Endothelial cell of umbilical vein (primary cell): Measurements from ENCODE around the gene ACTN3. TPM values are rescaled to one million over a fixed set of nuclear protein-coding genes. Genes with fewer than 3 reads are reported as not detected.

Experiments
- BruUV-seq: library from RNA; stranded (reverse); fragments of 400-500 nt; replicated peaks from 2 replicates; lab custom pipeline; 2021; lab: Mats Ljungman, UMichigan
- CTCF ChIA-PET: fragments of 300-600, 350-600 bp; sonication (Branson Sonifier 250); formaldehyde crosslinking; loops from one replicate; lab custom pipeline; 2021; ENCODE audit warnings: antibody characterized with exemption, inconsistent platforms; lab: Charles Lee
- POLR2A ChIA-PET: fragments of 300-600, 350-600 bp; sonication (Branson Sonifier 250); formaldehyde crosslinking; loops from one replicate; lab custom pipeline; 2021; ENCODE audit warnings: antibody characterized with exemption, inconsistent platforms; lab: Charles Lee
- DNase-seq: peaks from one replicate; pipeline ENCODE4 v3.0.0-alpha.2; 2011; ENCODE audit warnings: low read depth, low spot score
- FAIRE-seq: peaks from 2 replicates; lab custom pipeline; 2011; peaks lifted over from hg19 to GRCh38; lab: Jason Lieb, UNC
- H2AFZ ChIP-seq: 2 replicates; pipeline ENCODE4 v1.6.0; 2012; ENCODE audit warnings: low read depth, low read length, control low read depth, inconsistent platforms
- H3K27ac ChIP-seq: 2 replicates; pipeline ENCODE4 v1.5.1; 2011; ENCODE audit warnings: low read depth, mild to moderate bottlenecking, control low read depth, low read length, moderate library complexity; ENCODE audit not compliant: insufficient read depth
- H3K27me3 ChIP-seq, 2 experiments: 2 replicates each; pipeline versions ENCODE4 v1.6.0 to v1.6.1; 2011; ENCODE audit warnings: low read length in 2 of 2, mixed read lengths in 1 of 2; ENCODE audit not compliant: control insufficient read depth in 2 of 2, insufficient read depth in 2 of 2
- H3K36me3 ChIP-seq, 2 experiments: 2 replicates in 1 of 2; 3 replicates in 1 of 2; pipeline ENCODE4 v1.5.1; 2011; ENCODE audit warnings: low read length in 2 of 2, mild to moderate bottlenecking in 1 of 2, moderate library complexity in 1 of 2; ENCODE audit not compliant: control insufficient read depth in 2 of 2, insufficient read depth in 2 of 2; ENCODE audit errors: extremely low read depth in 1 of 2
- H3K4me1 ChIP-seq: 3 replicates; pipeline ENCODE4 v1.5.1; 2011; ENCODE audit warnings: mild to moderate bottlenecking, low read length; ENCODE audit not compliant: control insufficient read depth, insufficient read depth; ENCODE audit errors: extremely low read depth
- H3K4me2 ChIP-seq: 2 replicates; pipeline ENCODE4 v1.6.1; 2011; ENCODE audit warnings: low read length, control low read depth, mixed read lengths; ENCODE audit not compliant: insufficient read depth
- H3K4me3 ChIP-seq, 3 experiments: fragments of 200-600 bp in 1 of 3; sonication (generic), shearing (Covaris generic) in 1 of 3; replicated peaks in 1 of 3; 2 replicates each; pipeline ENCODE4 v1.5.1; 2011 to 2016; ENCODE audit warnings: control low read depth in 3 of 3, low read length in 3 of 3, mild to moderate bottlenecking in 2 of 3, inconsistent platforms in 1 of 3, low read depth in 1 of 3, moderate library complexity in 1 of 3; ENCODE audit not compliant: insufficient read depth in 1 of 3
- H3K79me2 ChIP-seq: 2 replicates; pipeline ENCODE4 v1.6.0; 2012; ENCODE audit warnings: low read length, inconsistent platforms; ENCODE audit not compliant: control insufficient read depth, insufficient read depth
- H3K9ac ChIP-seq: replicated peaks from 2 replicates; pipeline ENCODE3; 2011; ENCODE audit warnings: low read length, control low read depth; ENCODE audit not compliant: insufficient read depth; ENCODE audit errors: extremely low read depth
- H3K9me1 ChIP-seq: replicated peaks from 3 replicates; pipeline ENCODE4 v1.6.0; 2011; ENCODE audit warnings: mild to moderate bottlenecking, low read length; ENCODE audit not compliant: control insufficient read depth, insufficient read depth; ENCODE audit errors: extremely low read depth
- H3K9me3 ChIP-seq: replicated peaks from 2 replicates; pipeline ENCODE4 v1.5.1; 2012; ENCODE audit warnings: low read length, inconsistent platforms; ENCODE audit not compliant: control insufficient read depth, insufficient read depth
- H4K20me1 ChIP-seq: replicated peaks from 2 replicates; pipeline ENCODE3; 2011; ENCODE audit warnings: mild to moderate bottlenecking, low read length; ENCODE audit not compliant: control insufficient read depth, insufficient read depth; ENCODE audit errors: extremely low read depth
- CTCF ChIP-seq, 2 donors: IDR thresholded peaks; 1 replicate in 1 of 2; 2 replicates in 1 of 2; pipeline ENCODE4 v1.5.1; 2011; ENCODE audit warnings: low read length in 2 of 2, mild to moderate bottlenecking in 2 of 2, moderate library complexity in 2 of 2, control low read depth in 1 of 2, inconsistent platforms in 1 of 2, low read depth in 1 of 2; ENCODE audit not compliant: insufficient read depth in 1 of 2; ENCODE audit errors: extremely low read depth in 1 of 2
- GATA2 ChIP-seq: IDR thresholded peaks from 2 replicates; pipeline ENCODE4 v1.7.0; 2011; ENCODE audit warnings: low read depth, mild to moderate bottlenecking, moderate library complexity, mixed read lengths, low read length; ENCODE audit not compliant: insufficient read length, insufficient read depth
- JUN ChIP-seq: IDR thresholded peaks from 2 replicates; pipeline ENCODE4 v1.6.1; 2011; ENCODE audit warnings: borderline replicate concordance, low read depth; ENCODE audit not compliant: insufficient read length, insufficient read depth
- POLR2A ChIP-seq: IDR thresholded peaks from 2 replicates; pipeline ENCODE4 v1.6.1; 2012; ENCODE audit warnings: low read depth, mild to moderate bottlenecking, control low read depth, low read length
- POLR2AphosphoS5 ChIP-seq: IDR thresholded peaks from 2 replicates; pipeline ENCODE4 v1.6.1; 2012; ENCODE audit warnings: low read depth, mild to moderate bottlenecking, control low read depth, low read length, moderate library complexity; ENCODE audit not compliant: insufficient read depth
- dilution Hi-C: fragments of 300-500 bp; cut with MboI; formaldehyde crosslinking; loops from one replicate; pipeline ENCODE4 v1.15.0; 2019; ENCODE audit warnings: low sequenced_read_pairs; ENCODE audit not compliant: extremely low pct_ligation_motif_present
- intact Hi-C: fragments of 100-400 bp; cut with micrococcal nuclease; formaldehyde crosslinking; loops from one replicate; pipeline ENCODE4 v1.10.0; 2022
- polyA plus RNA-seq, 4 experiments: library from polyadenylated mRNA; depleted of rRNA in 3 of 4; stranded (reverse) in 3 of 4; unstranded in 1 of 4; fragments of >200 nt; gene quantifications; 2 replicates each; pipeline versions ENCODE4 v1.2.1 to v1.2.3, GENCODE V29; 2011 to 2012; ENCODE audit warnings: missing spikeins in 1 of 4
- total RNA-seq: library from RNA; stranded (reverse); gene quantifications from 2 replicates; pipeline ENCODE4 v1.2.3, GENCODE V29; 2021

Gene ACTN3
- total and polyA plus RNA-seq, 2 donors (not counting 3 experiments of a cell fraction or from before 2014, with no cell fraction given): 0.17 to 0.18 TPM

- TF ChIP-seq GATA2: no peak
- TF ChIP-seq POLR2A: no peak
- no peak for TF ChIP-seq POLR2AphosphoS5
- no peak for TF ChIP-seq CTCF (IDR thresholded peaks at IDR 0.05; ENCODE audit: extremely low read depth in 1 of 2, insufficient read depth in 1 of 2, low read depth in 1 of 2, low read length in 2 of 2)
- H3K36me3 ChIP-seq: peaks cover 2 to 17% of the 10 kb centered on the region in 2 experiments
- H3K79me2 ChIP-seq: no peaks in the 10 kb centered on the region
- no peaks in the 10 kb centered on the region for H3K27me3 ChIP-seq
- no peak overlapping the region for H3K27ac ChIP-seq
- DNase-seq (no peak), FAIRE-seq (no peak)
- no peaks in the 10 kb centered on the region for H4K20me1 ChIP-seq
- no peak overlapping the region for H2AFZ ChIP-seq
- no peak overlapping the region for H3K4me2 ChIP-seq
- intact Hi-C loops (no loop called here), dilution Hi-C loops (no loop called here)
- H3K4me3 ChIP-seq: no peak overlapping the region
- no TSS peak for BruUV-seq
- H3K9me3 ChIP-seq: no peaks in the 10 kb centered on the region
- no peaks in the 10 kb centered on the region for H3K4me1 ChIP-seq
- no peak overlapping the region for H3K9ac ChIP-seq
- POLR2A ChIA-PET: no interaction called here
- no peaks in the 10 kb centered on the region for H3K9me1 ChIP-seq
- CTCF ChIA-PET: interaction anchor here (2.5 kb wide), 1 partner anchor 23 kb away, joined by 5 read pairs; no protein-coding TSS in a partner anchor
Measured at GRCh38 chr11:66600631-66601233, 54.0 kb downstream of the ACTN3 start.

GRCh38 chr11:66603072-66603471 is 56.4 kb downstream of the ACTN3 start:
- CTCF ChIA-PET: interaction anchor here (2.5 kb wide), 1 partner anchor 25 kb away, joined by 5 read pairs; no protein-coding TSS in a partner anchor

More at GRCh38 chr11:66603072-66603471, 56.4 kb downstream of the ACTN3 start:
- POLR2A ChIA-PET: interaction anchor here (1.3 kb wide), 1 partner anchor 14 kb away, joined by 3 read pairs; the partner anchor contains the start of gene RBM14
- Histone ChIP-seq H3K27ac (no peak overlapping the region), H3K4me3 (no peak overlapping the region), H3K4me2 (no peak overlapping the region), H2AFZ (no peak overlapping the region), H3K79me2 (no peaks in the 10 kb centered on the region), H3K27me3 (no peaks in the 10 kb centered on the region), H3K9me3 (no peaks in the 10 kb centered on the region), H3K4me1 (no peaks in the 10 kb centered on the region), H3K36me3 (peaks cover 2 to 17% of the 10 kb centered on the region in 2 experiments), H3K9me1 (no peaks in the 10 kb centered on the region), H3K9ac (no peak overlapping the region), H4K20me1 (no peaks in the 10 kb centered on the region)
- TF ChIP-seq POLR2AphosphoS5 (no peak), JUN (no peak), POLR2A (no peak)
- no peak for DNase-seq
- FAIRE-seq: no peak
- dilution Hi-C loops: no loop called here
- no TSS peak for BruUV-seq
- intact Hi-C loops: no loop called here
